HG03103 (cell line): ENCODE data around the gene PNPLA5.
"Not testable (repeated sequence)": the region's sequence is repeated elsewhere in the genome, so short reads cannot be mapped to it uniquely, and the experiment has no call there.

Source experiments
- ATAC-seq: cut with Tn5 transposase; IDR thresholded peaks from one replicate; pipeline ENCODE4 v1.9.1; 2021; ENCODE audit warnings: low read depth; ENCODE audit not compliant: unreplicated experiment

PNPLA5 gene

DNA sequence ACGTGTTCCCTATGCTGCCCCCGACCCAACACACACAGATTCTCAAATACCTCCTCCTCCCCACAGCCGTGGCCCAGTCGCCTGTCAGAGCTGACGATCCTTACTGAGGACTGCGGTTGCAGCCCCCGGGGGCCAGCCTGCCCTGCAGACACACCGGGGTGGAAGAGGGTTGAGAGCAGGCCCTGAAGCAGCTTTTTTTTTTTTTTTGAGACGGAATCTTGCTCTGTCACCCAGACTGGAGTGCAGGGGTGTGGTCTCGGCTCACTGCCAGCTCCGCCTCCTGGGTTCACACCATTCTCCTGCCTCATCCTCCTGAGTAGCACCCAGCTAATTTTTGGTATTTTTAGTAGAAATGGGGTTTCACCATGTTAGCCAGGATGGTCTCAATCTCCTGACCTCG is 11.2 kb upstream of the PNPLA5 start:
- ATAC-seq = not testable (repeated sequence)

DNA sequence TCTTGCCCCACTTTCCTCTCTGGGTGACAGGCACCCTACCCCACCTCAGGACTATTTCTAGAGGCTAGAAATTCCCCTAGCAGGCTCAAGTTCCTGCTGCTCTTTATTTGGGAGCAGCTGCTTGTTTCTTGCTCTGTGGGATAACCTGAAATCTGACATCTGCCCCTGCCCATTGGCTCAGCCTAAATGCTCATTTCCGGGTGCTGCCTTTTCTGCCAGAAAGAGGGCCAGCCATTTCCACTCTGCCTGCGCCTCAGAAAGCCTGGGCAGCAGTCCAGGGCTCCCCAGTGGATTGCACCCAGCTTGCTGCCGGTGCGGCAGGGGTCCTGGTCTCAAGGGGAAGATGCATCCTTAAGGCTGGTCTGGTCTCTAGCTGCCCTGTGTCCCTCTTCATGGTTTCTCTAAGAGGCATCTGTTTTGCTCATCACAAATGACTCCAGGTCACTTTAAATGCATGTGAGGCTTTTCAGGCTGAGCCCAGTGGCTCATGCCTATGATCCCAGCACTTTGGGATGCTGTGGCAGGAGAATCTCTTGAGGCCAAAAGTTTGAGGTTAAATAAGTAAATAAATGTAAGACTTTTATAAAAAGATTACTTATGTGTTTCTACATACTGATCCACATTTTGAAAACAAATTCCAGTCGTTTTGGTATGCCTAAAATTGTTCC is 10.3 kb upstream of the PNPLA5 start:
- ATAC-seq = no peak

DNA sequence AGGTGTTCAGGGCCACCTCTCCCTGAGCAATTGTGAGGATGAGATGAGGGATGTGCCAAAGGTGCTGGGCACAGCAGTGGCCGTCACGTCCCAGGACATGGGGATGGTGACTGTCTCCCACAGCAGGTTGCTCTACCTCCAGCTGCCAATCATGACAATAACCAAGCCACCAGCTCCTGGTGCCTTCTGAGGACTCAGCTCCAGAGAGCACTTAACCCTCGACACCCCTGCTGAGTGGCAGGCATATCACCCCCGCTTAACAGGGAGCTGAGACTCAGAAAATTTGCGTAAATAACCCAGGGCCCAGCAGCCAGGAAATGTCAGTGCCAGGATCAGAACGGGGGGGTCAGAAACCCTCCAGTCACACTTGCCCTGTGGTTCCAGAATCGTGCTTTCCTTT is 8.4 kb upstream of the PNPLA5 start:
- ATAC-seq = no peak

DNA sequence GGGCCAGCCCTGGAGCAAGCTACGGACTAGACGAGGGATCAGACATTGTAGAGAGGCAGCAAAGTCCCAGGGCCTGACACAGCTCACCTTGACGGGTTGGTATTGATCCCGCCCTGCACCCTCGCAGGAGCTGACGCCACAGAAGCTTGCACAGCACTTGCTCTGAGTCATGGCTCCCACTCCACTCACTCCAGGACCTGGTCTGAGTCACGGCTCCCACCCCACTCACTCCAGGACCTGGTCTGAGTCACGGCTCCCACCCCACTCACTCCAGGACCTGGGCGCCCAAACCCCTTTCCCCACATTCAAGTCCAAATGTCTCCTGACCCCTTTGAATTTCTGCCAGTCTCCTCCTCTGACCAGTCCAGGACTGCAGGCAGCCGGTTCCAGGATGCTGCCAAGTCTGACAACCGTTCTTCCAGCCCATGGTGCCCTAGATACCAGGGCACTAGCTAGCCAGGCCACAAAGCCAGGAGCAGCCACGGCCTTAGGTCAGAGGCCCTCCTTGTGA is 6.0 kb upstream of the PNPLA5 start:
- ATAC-seq = no peak

DNA sequence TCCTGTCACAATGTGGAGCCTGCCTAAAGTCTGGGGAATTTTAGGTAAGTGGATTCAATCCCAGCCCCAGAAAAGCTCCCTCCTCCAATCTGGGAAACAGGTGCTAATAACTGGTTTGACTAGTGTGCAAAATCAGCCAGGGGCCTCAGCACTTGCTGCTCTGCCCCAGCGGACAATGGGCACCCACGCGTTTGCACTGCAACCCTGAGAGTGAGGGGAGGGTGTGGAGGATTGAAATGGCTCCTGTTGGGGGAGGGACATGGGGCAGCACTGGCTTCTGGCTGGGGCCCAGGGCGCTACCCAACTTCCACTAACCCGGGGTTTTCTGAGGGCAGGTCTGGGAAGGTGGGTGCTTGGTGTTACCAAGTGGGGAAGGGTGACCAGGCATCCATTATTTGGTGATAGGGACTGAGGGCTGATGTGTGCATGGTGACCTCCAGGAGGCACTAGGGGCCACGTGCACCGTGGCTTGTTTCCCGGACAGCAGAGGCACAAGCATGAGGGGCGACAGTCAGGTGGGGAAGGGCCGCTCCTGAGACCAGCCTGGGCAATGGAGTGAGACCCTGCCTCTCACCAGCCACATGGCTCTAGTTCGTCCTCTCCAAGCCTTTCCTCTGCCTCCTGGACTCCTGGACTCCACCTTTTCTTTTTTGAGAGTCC is 4.3 kb upstream of the PNPLA5 start:
- ATAC-seq = no peak

DNA sequence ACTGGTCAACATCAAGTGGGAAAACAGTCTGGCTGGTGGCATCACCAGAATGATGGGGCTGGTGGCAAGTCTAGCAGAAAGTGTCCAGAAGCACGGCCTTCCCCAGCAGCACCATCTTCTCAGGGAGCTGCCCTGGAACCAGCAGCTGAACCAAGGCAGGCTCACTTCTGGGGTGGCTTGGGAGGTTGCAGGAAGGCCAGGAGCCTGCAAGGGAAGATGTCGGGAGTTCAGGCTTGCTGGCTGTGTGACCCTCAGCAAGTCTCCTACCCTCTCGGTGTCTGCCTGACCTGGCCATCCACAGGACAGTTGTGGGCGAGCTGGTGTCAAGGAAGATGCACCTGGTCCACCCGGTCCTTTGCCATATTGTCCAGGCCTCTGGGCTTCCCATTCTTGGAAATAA is 2.3 kb upstream of the PNPLA5 start:
- ATAC-seq = no peak

DNA sequence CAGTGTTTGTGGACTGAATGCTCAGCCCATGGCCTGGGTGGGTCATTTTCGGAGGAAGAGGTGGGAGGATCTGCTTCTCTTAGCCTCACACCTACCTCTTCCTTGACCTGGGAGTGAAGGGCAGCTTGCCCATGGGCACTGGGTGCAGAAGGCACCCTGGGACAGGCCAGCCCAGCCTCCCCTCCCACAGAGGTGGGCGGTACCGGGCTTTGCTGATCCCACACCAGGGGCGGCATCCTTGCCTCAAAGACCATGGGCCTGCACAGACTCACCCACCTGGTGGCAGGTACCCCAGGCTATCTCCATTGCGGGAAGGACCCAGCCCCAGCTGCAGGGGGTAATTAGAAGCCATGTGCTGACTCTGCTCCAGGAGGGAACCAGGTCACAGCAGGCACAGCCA is 1.5 kb upstream of the PNPLA5 start:
- ATAC-seq = no peak

DNA sequence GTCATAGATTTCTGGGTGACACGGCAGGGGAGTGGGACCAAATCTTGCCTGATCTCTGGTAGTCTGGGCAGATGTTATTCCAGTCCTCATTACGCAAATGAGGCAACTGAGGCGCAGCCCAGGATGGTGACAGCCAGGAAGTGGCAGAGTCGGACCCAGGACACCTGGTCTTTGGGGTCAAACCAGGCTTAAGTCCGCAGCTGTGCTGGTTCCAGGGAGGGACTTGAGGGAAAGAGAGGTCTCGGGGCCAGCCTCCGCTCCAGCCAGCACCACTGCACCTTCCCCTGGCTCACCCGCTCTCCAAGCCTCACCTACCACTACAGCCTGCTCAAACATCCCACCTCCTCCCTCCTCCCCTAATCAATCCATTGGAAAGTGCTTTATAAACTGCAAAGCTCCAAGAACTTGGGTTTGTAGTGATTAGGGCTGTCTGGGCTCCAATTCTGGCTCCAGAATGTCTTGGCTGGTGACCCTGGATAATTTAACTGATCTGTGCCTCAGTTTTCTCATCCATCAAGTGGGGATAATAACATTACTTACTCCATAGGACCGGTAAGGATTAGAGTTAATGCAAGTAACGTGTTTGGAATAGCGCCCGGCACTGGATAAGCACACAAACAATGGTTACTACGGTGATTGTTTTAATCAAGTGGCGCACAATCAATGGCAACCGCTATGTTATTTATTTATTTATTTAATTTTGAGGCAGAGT is 526 bp upstream of the PNPLA5 start:
- no peak for ATAC-seq

DNA sequence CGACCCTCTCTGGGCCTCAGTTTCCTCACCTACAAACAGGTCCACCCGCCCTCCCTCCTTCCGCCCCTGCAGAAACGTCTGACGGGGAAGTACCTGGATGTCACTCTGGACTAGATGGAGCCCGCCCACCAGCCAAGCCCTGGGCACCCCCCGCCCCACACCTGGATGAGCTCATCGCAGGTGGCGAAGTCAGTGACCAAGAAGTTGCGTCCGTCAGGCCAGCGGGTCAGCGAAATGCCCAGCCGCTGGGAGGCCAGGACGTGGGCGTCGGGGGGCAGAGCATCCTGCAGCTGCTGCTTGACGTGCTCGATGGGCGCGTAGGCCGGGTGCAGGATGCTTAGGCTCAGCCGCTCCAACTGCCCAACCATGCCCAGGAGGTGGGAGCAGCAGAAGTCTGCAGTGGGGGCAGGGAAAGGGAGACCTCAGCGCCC is 897 bp downstream of the PNPLA5 start:
- no peak for ATAC-seq

DNA sequence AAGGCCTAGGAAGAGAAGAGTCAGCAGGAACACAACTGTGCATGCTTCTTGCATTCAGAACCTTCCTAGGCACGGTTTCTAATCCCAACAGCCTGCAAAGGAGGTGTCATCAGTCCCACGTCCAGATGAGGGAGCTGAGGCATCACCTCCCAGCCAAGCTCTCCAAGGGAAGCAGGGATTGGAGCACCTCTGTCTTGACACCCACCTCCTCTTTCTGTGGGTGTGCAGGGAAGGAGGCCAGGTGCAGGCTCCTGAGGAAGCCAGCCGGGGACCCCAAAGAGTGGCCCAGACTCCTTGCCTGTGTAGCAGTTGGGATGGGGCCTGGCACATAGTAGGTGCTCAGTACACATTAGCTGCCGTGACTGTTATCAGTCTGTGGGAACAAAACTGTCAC is 2.0 kb downstream of the PNPLA5 start:
- no peak for ATAC-seq

DNA sequence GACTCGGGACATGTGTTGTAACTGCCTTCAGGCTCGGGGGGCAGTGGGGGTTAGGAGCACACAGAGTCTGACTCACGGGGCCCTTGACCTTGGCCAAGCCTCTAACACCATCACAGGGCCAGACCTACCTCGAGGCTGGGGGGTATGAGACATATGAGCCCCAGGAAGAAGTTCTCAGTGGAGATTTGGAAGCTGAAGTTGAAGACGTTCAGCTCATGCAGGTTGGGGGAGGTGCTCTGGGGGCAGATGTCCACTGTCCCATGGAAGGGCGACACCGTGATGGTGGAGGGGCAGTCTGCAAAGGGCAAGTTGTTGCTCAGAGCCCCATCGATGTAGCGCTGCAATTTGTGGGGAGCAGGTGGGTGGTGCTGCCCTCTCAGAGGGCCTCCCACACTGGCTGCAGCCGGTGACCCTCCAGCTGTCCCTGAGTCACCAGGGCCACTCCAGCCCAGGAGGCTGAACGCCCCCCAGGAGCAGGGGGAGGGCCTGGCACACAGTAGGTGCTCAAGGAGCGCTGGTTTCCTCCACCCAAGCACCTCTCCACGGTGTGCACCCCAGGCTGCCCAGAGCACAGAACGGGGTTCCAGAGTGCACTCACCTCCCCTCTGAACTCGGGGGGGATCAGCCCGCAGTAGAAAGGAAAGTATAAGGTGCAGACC is 2.5 kb downstream of the PNPLA5 start:
- no peak for ATAC-seq

DNA sequence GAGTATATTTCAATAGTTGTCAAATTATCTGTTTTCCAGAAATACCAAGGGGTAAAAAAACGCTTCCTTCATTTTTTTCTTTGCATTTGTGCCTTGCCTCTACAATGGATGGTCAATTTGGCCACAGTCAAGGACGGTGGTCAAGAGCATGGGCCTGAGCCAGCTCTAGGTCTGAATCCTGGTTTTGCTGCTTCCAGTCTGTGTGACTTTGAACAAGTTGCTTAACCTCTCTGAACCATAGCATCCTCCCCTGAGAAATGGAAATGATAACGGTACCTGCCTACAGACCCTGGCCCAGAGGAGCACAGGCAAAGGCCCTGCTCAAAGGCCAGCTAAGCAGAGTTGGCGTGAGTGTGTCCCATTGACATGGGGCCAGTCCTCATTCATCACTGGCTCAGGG is 3.1 kb downstream of the PNPLA5 start:
- no peak for ATAC-seq

DNA sequence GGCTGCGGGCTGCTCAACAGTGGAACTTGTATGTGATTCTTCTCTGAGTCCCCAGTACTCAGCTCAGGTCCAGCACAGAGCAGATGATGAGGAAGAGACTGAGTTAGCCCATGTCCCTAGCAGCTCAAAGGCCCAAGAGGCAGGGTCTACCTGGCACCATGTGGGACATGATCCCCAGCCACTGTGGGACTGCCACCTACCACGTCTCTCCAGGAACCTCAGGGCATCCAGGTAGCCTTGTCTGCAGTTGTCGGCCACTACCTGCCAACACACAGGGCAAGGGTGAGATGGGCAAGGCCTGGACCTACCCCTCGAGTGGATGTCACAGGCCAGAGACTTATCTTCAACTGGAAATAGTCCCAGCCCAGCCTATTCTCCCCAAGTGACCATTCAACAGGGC is 4.4 kb downstream of the PNPLA5 start:
- no peak for ATAC-seq

DNA sequence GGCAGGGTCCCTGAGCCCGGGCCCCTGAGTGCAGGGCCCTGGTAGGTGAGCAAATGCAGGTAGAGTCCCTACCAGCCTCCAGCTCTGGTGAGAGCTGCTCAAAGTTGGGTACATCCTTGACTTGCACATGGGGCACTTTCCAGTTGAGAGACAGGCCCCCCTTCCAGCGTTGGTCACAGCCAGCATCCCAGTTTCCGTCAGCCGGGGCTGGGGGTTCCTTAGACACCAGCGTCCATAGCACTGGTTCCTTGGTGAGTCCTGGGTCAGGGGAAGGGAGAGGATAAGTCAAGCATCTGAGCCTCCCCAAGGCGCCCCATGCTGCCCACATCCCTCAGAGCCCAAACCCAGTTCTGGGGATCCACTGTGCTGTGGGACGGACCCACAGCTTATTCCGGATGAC is 5.6 kb downstream of the PNPLA5 start:
- no peak for ATAC-seq

DNA sequence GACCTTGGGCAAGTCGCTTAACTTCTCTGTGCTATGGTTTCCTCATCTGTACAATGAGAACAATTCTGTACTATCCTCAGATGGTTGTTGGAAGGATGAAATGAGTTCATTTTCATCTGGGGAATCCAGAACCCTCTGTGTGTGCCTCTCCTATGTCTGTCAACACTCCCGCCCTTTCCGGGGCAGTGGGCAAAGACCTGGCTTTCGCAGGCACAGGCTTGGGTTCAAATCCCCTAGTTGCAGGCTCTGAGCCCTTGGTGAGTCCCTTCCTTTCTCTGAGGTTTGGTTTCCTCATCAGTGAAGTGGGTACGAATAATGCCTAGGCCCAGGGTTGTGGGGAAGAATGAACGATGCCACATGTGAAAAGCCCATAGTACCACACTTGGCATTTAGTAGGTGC is 6.0 kb downstream of the PNPLA5 start:
- no peak for ATAC-seq

DNA sequence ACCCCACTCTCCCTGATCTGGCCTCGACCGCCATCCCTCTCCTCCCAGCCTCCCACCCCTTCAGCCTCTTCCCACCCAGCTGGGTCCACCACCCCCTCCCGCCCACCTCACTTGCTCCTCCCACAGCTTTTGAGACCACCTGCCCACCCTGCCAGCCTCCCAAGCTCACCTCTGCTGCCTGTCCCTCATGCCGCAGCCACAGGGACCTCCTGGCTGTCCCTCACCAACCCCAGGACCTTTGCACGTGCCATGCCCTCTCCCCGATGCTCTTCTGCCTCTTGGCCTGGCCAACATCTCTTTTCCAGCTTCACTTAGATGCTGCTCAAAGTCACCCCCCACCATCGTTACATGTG is 6.5 kb downstream of the PNPLA5 start:
- ATAC-seq = no peak

DNA sequence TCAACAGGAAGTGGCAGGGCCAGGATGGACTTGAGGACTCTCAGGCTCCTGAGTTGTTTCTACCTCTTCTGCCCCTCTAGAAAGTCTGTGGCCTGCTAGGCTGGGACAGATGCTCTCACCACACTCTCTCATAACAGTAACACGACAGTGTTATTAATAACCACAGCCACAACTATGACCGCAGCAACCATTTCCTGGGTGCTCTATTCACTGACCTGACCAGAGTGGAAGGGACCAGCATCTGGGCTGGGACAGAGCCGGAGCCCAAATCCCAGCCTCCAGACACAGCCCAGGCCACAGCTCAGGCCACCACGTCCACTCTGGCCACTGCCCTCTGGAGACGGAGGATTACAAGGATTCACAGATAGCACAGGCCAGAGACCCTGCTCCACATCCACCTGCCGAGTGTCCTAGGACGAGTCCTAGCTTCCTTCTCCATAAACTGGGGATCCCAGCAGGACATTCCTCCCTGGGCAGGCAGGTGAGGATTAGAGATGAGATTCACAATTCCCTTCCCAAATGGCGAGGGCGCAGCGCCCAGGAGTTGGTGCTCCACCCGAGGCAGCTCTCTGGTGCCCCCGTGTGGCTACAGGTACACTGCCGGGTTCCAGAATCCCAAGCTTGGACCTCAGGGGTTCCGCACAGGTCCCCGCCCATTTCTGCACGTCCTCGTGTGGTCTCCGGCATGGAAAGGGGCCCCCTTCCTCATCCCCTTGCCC is 7.1 kb downstream of the PNPLA5 start:
- ATAC-seq = no peak

DNA sequence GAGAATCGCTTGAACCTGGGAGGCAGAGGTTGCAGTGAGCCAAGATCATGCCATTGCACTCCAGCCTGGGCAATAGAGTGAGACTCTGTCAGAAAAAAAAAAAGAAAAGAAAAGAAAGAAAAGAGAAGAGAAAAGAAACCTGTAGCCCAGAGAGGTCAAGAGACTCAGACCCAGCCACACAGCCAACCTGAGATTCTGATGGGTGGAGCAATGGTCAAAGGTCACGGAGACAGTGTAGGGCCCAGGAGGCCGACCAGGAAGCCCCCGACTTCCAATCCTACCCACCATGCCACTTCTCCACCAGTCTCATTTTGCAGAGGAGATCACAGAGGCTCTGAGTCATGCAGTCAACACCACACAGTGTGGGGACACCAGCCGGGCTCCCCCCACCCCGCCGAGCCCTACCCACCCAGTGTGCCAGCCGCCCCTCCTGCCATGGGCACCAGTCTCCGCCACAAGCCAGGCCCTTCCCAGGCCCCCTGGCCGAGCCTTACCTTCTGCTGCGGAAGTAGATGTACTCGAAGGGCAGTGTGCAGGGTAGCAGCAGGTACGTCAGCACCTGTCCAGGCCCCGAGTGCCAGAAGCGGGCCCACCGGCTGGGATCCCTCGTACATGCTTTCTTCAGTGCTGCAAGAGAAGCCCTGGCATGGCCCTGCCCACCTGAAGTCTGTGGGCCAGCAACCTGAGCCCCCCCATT is 7.9 kb downstream of the PNPLA5 start:
- ATAC-seq = no peak

DNA sequence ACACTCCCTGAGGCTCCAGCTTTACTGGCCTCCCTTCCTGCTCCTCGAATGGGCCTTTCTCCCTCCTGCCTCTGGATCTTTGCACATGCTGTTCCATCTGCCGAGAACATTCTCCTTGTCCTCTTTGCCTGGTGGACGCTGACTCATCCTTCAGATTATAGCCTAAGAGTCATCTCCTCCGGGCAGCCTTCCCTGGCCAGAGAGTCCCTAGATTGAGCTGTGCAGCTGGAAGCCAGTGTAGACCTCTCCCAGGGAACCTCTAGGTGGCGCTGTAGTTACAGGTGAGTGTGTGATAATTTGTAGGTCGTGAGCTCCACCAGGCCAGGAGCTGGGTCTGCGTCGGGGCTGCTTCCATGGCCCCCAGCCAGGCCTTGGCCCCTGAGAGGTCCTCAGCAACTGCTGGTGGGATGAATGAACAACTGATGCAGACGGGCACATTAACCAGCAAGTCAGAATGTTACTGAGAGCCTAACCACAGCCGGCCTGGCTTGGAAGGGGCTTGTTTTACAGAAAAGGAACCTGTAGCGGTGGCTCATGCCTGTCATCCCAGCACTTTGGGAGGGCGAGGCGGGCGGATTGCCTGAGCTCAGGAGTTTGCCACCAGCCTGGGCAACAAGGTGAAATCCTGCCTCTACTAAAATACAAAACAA is 8.7 kb downstream of the PNPLA5 start:
- no peak for ATAC-seq
